K562 treated with DMSO at 1 percent for 24 hours (cell line): ENCODE measurements around the gene RPUSD3. TPM values are rescaled to one million over a fixed set of nuclear protein-coding genes. Genes with fewer than 3 reads are reported as not detected.

Experiments used
- total RNA-seq: library from RNA; unstranded; fragments of 300-600 nt; gene quantifications from 2 replicates; pipeline ENCODE4 v1.2.3, GENCODE V29; 2022; ENCODE audit warnings: low read depth; ENCODE audit not compliant: insufficient read depth

The RPUSD3 gene
- total RNA-seq, result 110 and 113 TPM in 2 replicates

GRCh38 chr3:9843715-9844438 is at the start of gene RPUSD3:
Gene RPUSD3, minus strand, starts transcription at chr3:9844008. Its CDS starts 18 bp downstream, at chr3:9843990.

GRCh38 chr3:9890249-9891071 is 46.7 kb upstream of the RPUSD3 start, which contains the start of gene JAGN1:
Gene JAGN1, plus strand, starts transcription at chr3:9890610. Its CDS starts 113 bp downstream, at chr3:9890723.

GRCh38 chr3:9879830-9880549 is 36.2 kb upstream of the RPUSD3 start, which contains the start of gene CIDEC:
Gene CIDEC, minus strand, starts transcription at chr3:9880253. Its CDS starts 1,767 bp downstream, at chr3:9878486.

DNA sequence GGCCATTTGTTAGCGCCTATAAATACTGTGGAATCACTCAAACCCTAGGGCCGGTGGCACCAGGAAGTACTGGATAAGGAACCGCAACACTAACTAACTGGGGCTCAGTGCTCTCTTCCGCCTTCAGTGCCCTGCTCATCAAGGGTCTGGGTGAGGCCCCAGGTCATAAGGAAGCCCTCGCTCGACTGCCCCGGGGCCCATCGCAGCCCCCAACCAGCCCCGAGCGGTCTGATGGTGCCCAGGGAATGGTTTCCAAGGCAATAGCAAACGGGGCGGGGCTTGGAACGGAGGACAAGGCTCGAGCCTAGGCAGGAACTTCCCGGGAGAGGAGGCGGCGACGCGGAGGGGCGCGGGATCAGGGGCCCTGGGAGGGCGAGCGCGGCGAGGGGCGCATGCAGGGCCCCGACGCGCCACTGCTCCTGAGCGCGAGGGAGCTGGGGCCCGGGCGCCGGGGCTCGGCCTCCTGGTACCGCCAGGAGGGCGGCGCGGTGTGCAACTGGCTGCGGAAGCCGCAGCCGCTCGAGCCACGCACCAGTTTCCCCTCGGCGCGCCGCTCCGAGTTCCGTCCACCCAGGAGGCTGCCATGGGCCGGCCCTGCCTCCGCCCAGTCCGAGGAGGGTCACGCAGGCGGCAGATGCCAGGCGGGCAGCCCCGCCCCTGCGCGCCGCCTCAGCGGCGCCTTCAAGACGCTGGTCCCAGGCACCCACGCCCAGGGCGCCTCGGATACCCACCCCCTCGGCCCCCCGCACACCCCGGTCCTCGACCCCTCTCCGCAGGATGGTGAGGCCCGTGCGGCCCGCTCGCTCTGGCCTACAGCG is 34.0 kb downstream of the RPUSD3 start, which contains the start of gene TTLL3:
Gene TTLL3, plus strand, starts transcription at position 648 of the 818 bp plus-strand sequence. CDS start 400 bp downstream, outside the sequence.

DNA sequence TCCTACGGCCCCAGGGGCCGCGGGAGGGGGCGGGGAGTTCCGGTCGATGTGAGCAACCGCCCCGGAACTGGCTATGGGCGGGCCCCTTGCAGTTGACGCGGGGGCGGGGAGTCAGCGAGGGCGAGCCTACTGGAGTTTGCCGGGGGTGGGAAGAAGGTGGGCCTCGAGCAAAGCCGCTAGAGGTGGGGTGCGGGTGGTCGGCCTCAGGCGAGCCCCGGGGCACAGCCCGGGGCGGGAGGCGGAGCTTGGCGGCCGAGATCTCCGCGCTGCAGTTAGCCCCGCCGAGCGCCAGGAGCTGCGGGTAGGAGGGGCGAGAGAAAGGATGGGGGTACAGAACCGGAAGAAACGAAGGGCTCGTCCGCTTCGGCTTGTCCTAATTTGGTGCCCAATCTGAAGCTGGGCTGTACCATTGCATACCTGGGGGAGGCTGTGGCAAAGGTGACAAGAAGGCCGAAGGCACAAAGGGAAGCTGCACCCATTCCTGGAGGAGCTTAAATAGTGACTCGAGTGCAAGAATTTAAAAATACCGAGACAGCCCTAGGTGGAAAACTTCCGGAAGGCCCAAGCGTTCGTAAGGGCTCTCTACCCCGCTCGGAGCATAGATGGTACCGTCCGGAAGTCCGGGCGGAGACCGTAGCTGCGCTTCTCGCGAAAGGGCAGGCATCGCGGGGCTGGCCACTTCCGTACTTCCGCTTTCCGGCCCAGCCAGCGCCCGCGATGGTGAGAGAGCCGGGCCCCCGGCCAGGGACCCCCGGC is 51.2 kb downstream of the RPUSD3 start, which contains the start of the genes ARPC4 and TADA3:
Gene ARPC4, plus strand, starts transcription at position 678 of the 756 bp plus-strand sequence. Its CDS starts 40 bp downstream, at position 718.
Gene TADA3, minus strand, starts transcription at position 69 of the 756 bp plus-strand sequence. CDS start 1,007 bp downstream, outside the sequence.

Other genes with a start within 250 kb of the RPUSD3 start
- gene MTMR14, start 194.5 kb downstream of the RPUSD3 start, total RNA-seq, result 73.4 and 75.7 TPM in 2 replicates
- 0.34 and 0.74 TPM in 2 replicates for gene CPNE9, start 140.2 kb downstream of the RPUSD3 start, total RNA-seq
- 28.3 and 30.1 TPM in 2 replicates for gene BRPF1, start 112.3 kb downstream of the RPUSD3 start, total RNA-seq
- 42.1 and 44.4 TPM in 2 replicates for gene OGG1, start 94.1 kb downstream of the RPUSD3 start, total RNA-seq
- 11.5 and 12.9 TPM in 2 replicates for gene CAMK1, start 74.1 kb downstream of the RPUSD3 start, total RNA-seq
- gene TADA3, start 51.5 kb downstream of the RPUSD3 start, total RNA-seq, result 122 and 125 TPM in 2 replicates
- gene ARPC4, start 50.9 kb downstream of the RPUSD3 start, total RNA-seq, result 41.9 and 49.5 TPM in 2 replicates
- 57.5 and 59.2 TPM in 2 replicates for gene TTLL3, start 33.7 kb downstream of the RPUSD3 start, total RNA-seq
- gene CIDEC, start 36.2 kb upstream of the RPUSD3 start, total RNA-seq, result not detected in 2 replicates
- 63.6 and 67.0 TPM in 2 replicates for gene JAGN1, start 46.6 kb upstream of the RPUSD3 start, total RNA-seq
- gene IL17RE, start 58.8 kb upstream of the RPUSD3 start, total RNA-seq, result 0.30 and 0.50 TPM in 2 replicates
- 47.0 and 49.0 TPM in 2 replicates for gene IL17RC, start 73.1 kb upstream of the RPUSD3 start, total RNA-seq
- 28.5 and 31.8 TPM in 2 replicates for gene CRELD1, start 89.8 kb upstream of the RPUSD3 start, total RNA-seq
- gene PRRT3, start 108.4 kb upstream of the RPUSD3 start, total RNA-seq, result 3.8 and 4.1 TPM in 2 replicates
- gene EMC3, start 142.8 kb upstream of the RPUSD3 start, total RNA-seq, result 46.7 and 52.2 TPM in 2 replicates
- 34.1 and 54.1 TPM in 2 replicates for gene FANCD2, start 182.4 kb upstream of the RPUSD3 start, total RNA-seq